ENCODE measurements around the gene ZNF827. TPM values are rescaled to one million over a fixed set of nuclear protein-coding genes. Genes with fewer than 3 reads are reported as not detected.

Gene ZNF827
- total and polyA plus RNA-seq, 2 of the 8 experiments (the other 6 are each of a cell fraction or from before 2014, with no cell fraction given) = 25.3 to 26.2 TPM

- TF ChIP-seq CHD7 (IDR thresholded peaks at IDR 0.05; ENCODE audit: insufficient replicate concordance, low read length) (no peak), RXRA (IDR thresholded peaks at IDR 0.05; ENCODE audit: insufficient read depth, low read depth, low read length) (no peak), FOSL1 (IDR thresholded peaks at IDR 0.05; ENCODE audit: insufficient read depth, low read depth, low read length) (no peak), GABPA (IDR thresholded peaks at IDR 0.05; ENCODE audit: borderline replicate concordance, insufficient read depth, low read length) (no peak), RAD21 (IDR thresholded peaks at IDR 0.05 in 1 of 2, conservative IDR thresholded peaks at IDR 0.05 in 1 of 2; ENCODE audit: low read depth in 2 of 2, low read length in 2 of 2) (no peak), GTF2F1 (IDR thresholded peaks at IDR 0.05; ENCODE audit: borderline replicate concordance, low read depth, low read length) (no peak), SP2 (IDR thresholded peaks at IDR 0.05; ENCODE audit: low read length) (no peak), HDAC2 (IDR thresholded peaks at IDR 0.05; ENCODE audit: borderline replicate concordance in 1 of 2, low read depth in 2 of 2, low read length in 2 of 2) (no peak), ATF2 (IDR thresholded peaks at IDR 0.05; ENCODE audit: low read length) (no peak)
Measured at GRCh38 chr4:145879598-145879997, 59.0 kb downstream of the ZNF827 start (continued).

Measured in H1 (cell line).